DOHH2 (cell line): ENCODE measurements around the gene SEC14L1.

Source experiments
- H3F3A ChIP-seq: fragments of 200-600 bp; sonication (generic), shearing (Covaris generic); 2 replicates; pipeline ENCODE4 v1.6.0; 2016; ENCODE audit warnings: antibody characterized with exemption, mild to moderate bottlenecking; ENCODE audit not compliant: control insufficient read depth, insufficient read depth
- H3K27ac ChIP-seq: fragments of 200-600 bp; sonication (generic); 2 replicates; pipeline ENCODE4 v1.5.1; 2014; ENCODE audit warnings: low read depth, mild to moderate bottlenecking, low read length, moderate library complexity
- H3K27me3 ChIP-seq: fragments of 200-600 bp; sonication (generic); 2 replicates; pipeline ENCODE4 v1.6.1; 2014; ENCODE audit warnings: mild to moderate bottlenecking, low read length, mixed read lengths; ENCODE audit not compliant: control insufficient read depth
- H3K36me3 ChIP-seq: fragments of 200-600 bp; sonication (generic); 2 replicates; pipeline ENCODE4 v1.6.1; 2014; ENCODE audit warnings: mild to moderate bottlenecking, low read length, moderate library complexity, mixed read lengths; ENCODE audit not compliant: control insufficient read depth
- H3K4me1 ChIP-seq: fragments of 200-600 bp; sonication (generic); 2 replicates; pipeline ENCODE4 v1.6.1; 2014; ENCODE audit warnings: mild to moderate bottlenecking, low read length, mixed read lengths; ENCODE audit not compliant: control insufficient read depth
- H3K4me2 ChIP-seq: fragments of 200-600 bp; sonication (generic); 2 replicates; pipeline ENCODE4 v1.6.0; 2014; ENCODE audit warnings: mild to moderate bottlenecking, low read length, moderate library complexity
- H3K4me3 ChIP-seq: fragments of 200-600 bp; sonication (generic); 2 replicates; pipeline ENCODE4 v1.5.1; 2014; ENCODE audit warnings: mild to moderate bottlenecking, low read length, mixed read lengths
- H3K79me2 ChIP-seq: fragments of 200-600 bp; sonication (generic); 2 replicates; pipeline ENCODE4 v1.6.1; 2014; ENCODE audit warnings: mild to moderate bottlenecking, low read length, mixed read lengths; ENCODE audit not compliant: control insufficient read depth
- H3K9me2 ChIP-seq: fragments of 200-600 bp; sonication (generic); replicated peaks from 2 replicates; pipeline ENCODE4 v1.6.1; 2014; ENCODE audit warnings: mild to moderate bottlenecking, low read length, mixed read lengths; ENCODE audit not compliant: control insufficient read depth
- H3K9me3 ChIP-seq: fragments of 200-600 bp; sonication (generic); 2 replicates; pipeline ENCODE4 v1.6.1; 2014; ENCODE audit warnings: antibody characterized with exemption, low read length, mixed read lengths; ENCODE audit not compliant: control insufficient read depth, insufficient read depth
- H4K20me1 ChIP-seq: fragments of 200-600 bp; sonication (generic); 2 replicates; pipeline ENCODE4 v1.6.0; 2014; ENCODE audit warnings: low read depth, mild to moderate bottlenecking, antibody characterized with exemption, low read length, moderate library complexity; ENCODE audit not compliant: control insufficient read depth, insufficient read depth
- CTCF ChIP-seq: fragments of 200-600 bp; sonication (generic); IDR thresholded peaks from one replicate; pipeline ENCODE4 v1.5.1; 2014; ENCODE audit warnings: antibody characterized with exemption, mild to moderate bottlenecking, low read depth, low read length; ENCODE audit not compliant: poor library complexity, severe bottlenecking
- EZH2phosphoT487 ChIP-seq: fragments of 200-600 bp; sonication (generic); IDR thresholded peaks from 2 replicates; pipeline ENCODE4 v1.6.1; 2017; ENCODE audit warnings: borderline replicate concordance, mild to moderate bottlenecking, antibody characterized with exemption, low read length, moderate library complexity, mixed read lengths

Gene SEC14L1

GRCh38 chr17:77212081-77212832 is 71.5 kb downstream of the SEC14L1 start:
- Histone ChIP-seq H3K4me1 (peaks cover 70% of the 10 kb centered on the region), H3K27me3 (no peaks in the 10 kb centered on the region), H4K20me1 (no peaks in the 10 kb centered on the region), H3K79me2 (peaks cover 37% of the 10 kb centered on the region), H3K27ac (peak overlapping the region; percentile 96), H3K4me3 (peak overlapping the region; percentile 62), H3K36me3 (peaks cover 95% of the 10 kb centered on the region), H3F3A (peaks cover 42% of the 10 kb centered on the region), H3K4me2 (peak overlapping the region; percentile 67), H3K9me2 (no peaks in the 10 kb centered on the region), H3K9me3 (no peaks in the 10 kb centered on the region)
- no peak for TF ChIP-seq CTCF
- TF ChIP-seq EZH2phosphoT487, result no peak

GRCh38 chr17:77212833-77213777 is 72.3 kb downstream of the SEC14L1 start:
- Histone ChIP-seq H3K4me2 (peak overlapping the region; percentile 67), H4K20me1 (no peaks in the 10 kb centered on the region), H3F3A (peaks cover 38% of the 10 kb centered on the region), H3K9me2 (no peaks in the 10 kb centered on the region), H3K27ac (peak overlapping the region; percentile 96), H3K9me3 (no peaks in the 10 kb centered on the region), H3K79me2 (peaks cover 37% of the 10 kb centered on the region), H3K4me1 (peaks cover 65% of the 10 kb centered on the region), H3K4me3 (peak overlapping the region; percentile 62), H3K27me3 (no peaks in the 10 kb centered on the region), H3K36me3 (peaks cover 95% of the 10 kb centered on the region)
- TF ChIP-seq EZH2phosphoT487 (no peak), CTCF (no peak)

GRCh38 chr17:77213778-77214132 is 73.0 kb downstream of the SEC14L1 start:
- no peaks in the 10 kb centered on the region for H4K20me1 ChIP-seq
- H3K4me1 ChIP-seq, result peaks cover 59% of the 10 kb centered on the region
- H3K4me3 ChIP-seq, result no peak overlapping the region
- H3K9me3 ChIP-seq, result no peaks in the 10 kb centered on the region
- peaks cover 95% of the 10 kb centered on the region for H3K36me3 ChIP-seq
- H3K27ac ChIP-seq, result peak overlapping the region; percentile 96; the same call in 1 of the 2 replicates
- peaks cover 37% of the 10 kb centered on the region for H3K79me2 ChIP-seq
- peaks cover 34% of the 10 kb centered on the region for H3F3A ChIP-seq
- no peaks in the 10 kb centered on the region for H3K9me2 ChIP-seq
- H3K27me3 ChIP-seq, result no peaks in the 10 kb centered on the region
- H3K4me2 ChIP-seq, result no peak overlapping the region
- no peak for TF ChIP-seq CTCF
- no peak for TF ChIP-seq EZH2phosphoT487
